ENCODE data around the gene S100A13.

Gene S100A13

DNA sequence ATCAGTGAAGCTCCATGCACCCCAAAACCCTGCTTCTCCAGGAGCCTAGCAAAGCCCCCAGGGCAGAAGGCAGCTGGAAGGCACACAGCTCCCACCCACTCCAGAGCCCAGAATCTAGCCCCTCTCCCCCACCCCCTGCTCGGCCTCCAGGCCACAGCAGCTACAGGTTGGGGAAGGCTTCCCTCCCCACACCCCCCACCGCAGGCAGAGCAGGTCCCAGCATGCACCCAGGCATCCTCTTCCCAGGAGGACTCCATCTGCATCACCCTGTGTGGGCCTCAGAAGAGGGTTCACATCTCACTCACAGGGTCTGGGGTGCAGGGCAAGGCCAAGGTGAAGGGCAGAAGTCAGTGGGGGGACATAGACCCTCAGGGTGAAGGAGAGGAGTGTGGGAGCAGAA, 11.9 kb downstream of the S100A13 start:
- no peak for DNase-seq (ENCODE audit: low spot score)
- no peaks in the 10 kb centered on the region for H3K27me3 ChIP-seq (ENCODE audit: insufficient read depth, poor library complexity, severe bottlenecking)
- TF ChIP-seq, protein P1, sequence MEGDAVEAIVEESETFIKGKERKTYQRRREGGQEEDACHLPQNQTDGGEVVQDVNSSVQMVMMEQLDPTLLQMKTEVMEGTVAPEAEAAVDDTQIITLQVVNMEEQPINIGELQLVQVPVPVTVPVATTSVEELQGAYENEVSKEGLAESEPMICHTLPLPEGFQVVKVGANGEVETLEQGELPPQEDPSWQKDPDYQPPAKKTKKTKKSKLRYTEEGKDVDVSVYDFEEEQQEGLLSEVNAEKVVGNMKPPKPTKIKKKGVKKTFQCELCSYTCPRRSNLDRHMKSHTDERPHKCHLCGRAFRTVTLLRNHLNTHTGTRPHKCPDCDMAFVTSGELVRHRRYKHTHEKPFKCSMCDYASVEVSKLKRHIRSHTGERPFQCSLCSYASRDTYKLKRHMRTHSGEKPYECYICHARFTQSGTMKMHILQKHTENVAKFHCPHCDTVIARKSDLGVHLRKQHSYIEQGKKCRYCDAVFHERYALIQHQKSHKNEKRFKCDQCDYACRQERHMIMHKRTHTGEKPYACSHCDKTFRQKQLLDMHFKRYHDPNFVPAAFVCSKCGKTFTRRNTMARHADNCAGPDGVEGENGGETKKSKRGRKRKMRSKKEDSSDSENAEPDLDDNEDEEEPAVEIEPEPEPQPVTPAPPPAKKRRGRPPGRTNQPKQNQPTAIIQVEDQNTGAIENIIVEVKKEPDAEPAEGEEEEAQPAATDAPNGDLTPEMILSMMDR (IDR thresholded peaks at IDR 0.05; ENCODE audit: poor library complexity, severe bottlenecking): no peak
- no peaks in the 10 kb centered on the region for H3K9me3 ChIP-seq (ENCODE audit: severe bottlenecking)
- no peak for ATAC-seq (ENCODE audit: low read depth)
- peaks cover 27% of the 10 kb centered on the region for H3K4me1 ChIP-seq (ENCODE audit: insufficient read depth, poor library complexity, severe bottlenecking)
- peak overlapping the region; percentile 49 for H3K4me3 ChIP-seq (ENCODE audit: severe bottlenecking)
- peaks cover 28% of the 10 kb centered on the region for H3K36me3 ChIP-seq (ENCODE audit: low read depth)
- peak overlapping the region; percentile 98 for H3K27ac ChIP-seq (ENCODE audit: poor library complexity, severe bottlenecking)

DNA sequence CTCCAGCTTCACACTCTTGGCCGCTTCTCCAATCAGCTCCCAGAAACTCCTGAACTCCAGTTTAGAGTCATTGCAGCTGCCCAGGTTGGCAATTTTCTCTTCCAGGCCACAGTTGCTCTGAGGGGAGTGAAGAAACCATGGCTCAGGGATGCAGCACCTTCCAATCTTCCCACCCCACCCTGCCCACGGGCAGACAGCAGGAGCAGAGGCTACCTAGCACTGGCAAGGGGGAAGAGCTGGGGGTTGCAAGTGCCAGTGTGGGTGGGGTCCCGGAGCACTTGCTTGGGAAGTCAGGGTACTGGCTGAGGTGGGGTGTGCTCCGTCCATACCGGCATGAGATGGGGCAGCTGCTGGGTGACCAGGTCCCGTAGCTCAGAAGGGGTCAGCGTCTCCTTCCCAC, 12.4 kb downstream of the S100A13 start:
- DNase-seq (ENCODE audit: low spot score) (no peak), ATAC-seq (ENCODE audit: low read depth) (no peak)
- Histone ChIP-seq H3K4me3 (ENCODE audit: severe bottlenecking) (peak overlapping the region; percentile 49), H3K36me3 (ENCODE audit: low read depth) (peaks cover 29% of the 10 kb centered on the region), H3K9me3 (ENCODE audit: severe bottlenecking) (no peaks in the 10 kb centered on the region), H3K4me1 (ENCODE audit: insufficient read depth, poor library complexity, severe bottlenecking) (peaks cover 32% of the 10 kb centered on the region), H3K27ac (ENCODE audit: poor library complexity, severe bottlenecking) (peak overlapping the region; percentile 98), H3K27me3 (ENCODE audit: insufficient read depth, poor library complexity, severe bottlenecking) (no peaks in the 10 kb centered on the region)
- TF ChIP-seq, protein P1 (IDR thresholded peaks at IDR 0.05; ENCODE audit: poor library complexity, severe bottlenecking): no peak

DNA sequence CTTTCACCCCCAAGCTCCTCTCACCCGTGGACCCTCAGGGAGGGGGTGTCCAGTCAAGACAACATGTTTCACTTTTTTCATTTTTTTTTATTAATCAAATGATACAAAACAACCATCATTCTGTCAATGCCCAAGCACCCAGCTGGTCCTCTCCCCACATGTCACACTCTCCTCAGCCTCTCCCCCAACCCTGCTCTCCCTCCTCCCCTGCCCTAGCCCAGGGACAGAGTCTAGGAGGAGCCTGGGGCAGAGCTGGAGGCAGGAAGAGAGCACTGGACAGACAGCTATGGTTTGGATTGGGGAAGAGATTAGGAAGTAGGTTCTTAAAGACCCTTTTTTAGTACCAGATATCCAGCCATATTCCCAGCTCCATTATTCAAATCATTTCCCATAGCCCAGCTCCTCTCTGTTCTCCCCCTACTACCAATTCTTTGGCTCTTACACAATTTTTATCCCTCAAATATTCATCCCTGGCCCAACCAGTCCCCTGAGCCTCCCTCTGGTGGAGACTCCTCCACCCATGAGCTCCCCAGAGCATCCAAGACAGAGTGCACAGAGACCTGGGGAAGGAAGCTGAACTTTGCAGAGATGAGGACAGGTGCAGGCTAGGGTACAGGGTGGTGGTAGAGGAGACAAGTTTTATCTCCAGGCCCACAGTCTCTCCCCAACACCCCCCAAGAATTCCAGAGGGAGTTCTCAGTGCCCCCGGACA, 13.0 kb downstream of the S100A13 start:
- DNase-seq (ENCODE audit: low spot score) (no peak), ATAC-seq (ENCODE audit: low read depth) (no peak)
- Histone ChIP-seq H3K27ac (ENCODE audit: poor library complexity, severe bottlenecking) (peak overlapping the region; percentile 98), H3K4me1 (ENCODE audit: insufficient read depth, poor library complexity, severe bottlenecking) (peaks cover 38% of the 10 kb centered on the region), H3K9me3 (ENCODE audit: severe bottlenecking) (no peaks in the 10 kb centered on the region), H3K36me3 (ENCODE audit: low read depth) (peaks cover 30% of the 10 kb centered on the region), H3K27me3 (ENCODE audit: insufficient read depth, poor library complexity, severe bottlenecking) (no peaks in the 10 kb centered on the region), H3K4me3 (ENCODE audit: severe bottlenecking) (peak overlapping the region; percentile 49)
- TF ChIP-seq, protein P1 (IDR thresholded peaks at IDR 0.05; ENCODE audit: poor library complexity, severe bottlenecking): no peak

DNA sequence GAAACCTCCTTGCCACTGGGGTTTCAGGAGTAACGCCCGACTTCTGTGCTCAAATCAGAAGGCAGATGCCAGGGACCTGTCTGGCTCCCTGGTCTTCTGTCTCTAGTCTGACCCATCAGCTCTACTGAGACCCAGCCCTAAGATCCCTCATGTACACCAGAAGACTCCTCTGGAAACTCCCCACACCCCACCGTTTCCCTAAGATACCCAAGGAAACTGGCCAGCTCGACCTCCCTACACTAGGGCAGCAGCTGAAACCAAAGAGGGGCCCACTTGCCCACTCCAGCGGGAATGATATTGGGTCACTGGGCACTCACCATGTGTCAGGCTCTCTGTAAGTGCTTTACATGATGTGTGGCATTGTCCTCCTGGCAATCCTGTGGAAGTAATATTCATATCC, 13.9 kb downstream of the S100A13 start:
- H3K9me3 ChIP-seq (ENCODE audit: severe bottlenecking): no peaks in the 10 kb centered on the region
- H3K27me3 ChIP-seq (ENCODE audit: insufficient read depth, poor library complexity, severe bottlenecking): no peaks in the 10 kb centered on the region
- DNase-seq (ENCODE audit: low spot score) (no peak), ATAC-seq (ENCODE audit: low read depth) (peak; percentile 1)
- H3K4me1 ChIP-seq (ENCODE audit: insufficient read depth, poor library complexity, severe bottlenecking): peaks cover 39% of the 10 kb centered on the region
- peaks cover 31% of the 10 kb centered on the region for H3K36me3 ChIP-seq (ENCODE audit: low read depth)
- TF ChIP-seq, protein P1 (IDR thresholded peaks at IDR 0.05; ENCODE audit: poor library complexity, severe bottlenecking): no peak
- peak overlapping the region; percentile 66 for H3K4me3 ChIP-seq (ENCODE audit: severe bottlenecking)
- H3K27ac ChIP-seq (ENCODE audit: poor library complexity, severe bottlenecking): peak overlapping the region; percentile 98

DNA sequence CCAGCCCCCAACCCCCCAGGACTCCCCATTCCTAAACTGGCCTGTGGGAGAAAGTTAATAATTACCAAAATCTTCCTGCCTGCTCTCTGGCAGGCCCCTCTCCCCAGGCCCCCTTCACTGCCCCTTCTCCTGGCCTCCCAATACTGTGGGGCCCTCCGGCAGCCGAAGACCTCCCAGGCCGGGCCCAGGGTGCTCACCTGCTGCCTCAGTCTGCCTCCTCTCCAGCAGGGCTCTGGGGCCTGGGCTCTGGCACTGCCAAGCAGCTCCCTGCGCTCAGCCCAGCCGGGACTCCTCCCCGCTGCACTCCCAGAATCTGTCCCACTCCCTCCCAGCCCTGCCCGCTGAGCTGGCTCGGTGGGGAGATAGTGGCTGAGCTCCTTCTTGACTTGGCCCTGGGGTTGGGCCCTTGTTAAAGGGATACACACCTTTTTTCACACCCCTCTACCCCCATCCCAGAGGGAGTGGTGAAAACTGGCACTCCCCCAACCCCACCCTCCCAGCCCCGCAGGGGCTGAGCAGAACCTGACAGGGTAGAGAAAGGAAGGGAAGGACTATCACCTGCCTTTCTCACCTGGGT, 14.5 kb downstream of the S100A13 start, which contains the start of gene S100A16:
Gene S100A16, minus strand, starts transcription at position 383 of the 577 bp plus-strand sequence. CDS start 4,986 bp downstream, outside the sequence.
- ATAC-seq (ENCODE audit: low read depth) (peak; percentile 50), DNase-seq (ENCODE audit: low spot score) (peak; percentile 89)
- H3K4me1 ChIP-seq (ENCODE audit: insufficient read depth, poor library complexity, severe bottlenecking): peaks cover 42% of the 10 kb centered on the region
- no peaks in the 10 kb centered on the region for H3K27me3 ChIP-seq (ENCODE audit: insufficient read depth, poor library complexity, severe bottlenecking)
- peak within 1 kb of the TSS; percentile 66 for H3K4me3 ChIP-seq (ENCODE audit: severe bottlenecking)
- peak within 1 kb of the TSS; percentile 98 for H3K27ac ChIP-seq (ENCODE audit: poor library complexity, severe bottlenecking)
- H3K9me3 ChIP-seq (ENCODE audit: severe bottlenecking): no peaks in the 10 kb centered on the region
- H3K36me3 ChIP-seq (ENCODE audit: low read depth): peaks cover 35% of the 10 kb centered on the region
- TF ChIP-seq, protein P1 (IDR thresholded peaks at IDR 0.05; ENCODE audit: poor library complexity, severe bottlenecking): no peak

All from RWPE2 (cell line).